Thoracic aorta (tissue), 2 donors: Measurements from ENCODE around the gene WSCD1. TPM values are rescaled to one million over a fixed set of nuclear protein-coding genes. Genes with fewer than 3 reads are reported as not detected.

Source experiments
- ATAC-seq: fragments of 150-250 bp; one replicate; pipeline ENCODE4 v1.8.0; 2017; ENCODE audit warnings: low read depth; ENCODE audit not compliant: insufficient number of reproducible peaks, low FRiP score
- DNase-seq: peaks from one replicate; pipeline ENCODE4 v3.0.0-alpha.2; 2020; ENCODE audit warnings: low spot score
- H3K27ac ChIP-seq, 2 donors: fragments of 200-600 bp; sonication (generic); 1 replicate in 1 of 2; 2 replicates in 1 of 2; pipeline ENCODE4 v1.5.1; 2016; ENCODE audit warnings: mild to moderate bottlenecking in 2 of 2, moderate library complexity in 2 of 2
- H3K27me3 ChIP-seq: fragments of 200-600 bp; sonication (generic); replicated peaks from 2 replicates; pipeline ENCODE4 v1.6.0; 2016; ENCODE audit warnings: mild to moderate bottlenecking; ENCODE audit not compliant: insufficient read depth
- H3K36me3 ChIP-seq: fragments of 200-600 bp; sonication (generic); one replicate; pipeline ENCODE4 v1.5.1; 2016
- H3K4me1 ChIP-seq, 2 donors: fragments of 200-600 bp; sonication (generic); 1 replicate in 1 of 2; 2 replicates in 1 of 2; pipeline versions ENCODE4 v1.5.1 to v1.6.0; 2016; ENCODE audit warnings: low read depth in 2 of 2, mild to moderate bottlenecking in 1 of 2; ENCODE audit not compliant: control insufficient read depth in 1 of 2
- H3K4me3 ChIP-seq: fragments of 200-600 bp; sonication (generic); 2 replicates; pipeline ENCODE4 v1.5.1; 2016; ENCODE audit warnings: mild to moderate bottlenecking
- H3K9me3 ChIP-seq: fragments of 200-600 bp; sonication (generic); 2 replicates; pipeline ENCODE4 v1.5.1; 2016
- CTCF ChIP-seq: fragments of 200-600 bp; sonication (generic); IDR thresholded peaks from one replicate; pipeline ENCODE4 v1.5.1; 2019; ENCODE audit warnings: antibody characterized with exemption
- total RNA-seq, 2 donors: library from RNA; depleted of rRNA; stranded (reverse); fragments of >200 nt; gene quantifications; one replicate each; pipeline versions ENCODE4 v1.1.0 to v1.2.3, GENCODE V29; 2016

The WSCD1 gene
- total RNA-seq, 2 donors from 2014 or later = 6.0 to 29.0 TPM

DNA sequence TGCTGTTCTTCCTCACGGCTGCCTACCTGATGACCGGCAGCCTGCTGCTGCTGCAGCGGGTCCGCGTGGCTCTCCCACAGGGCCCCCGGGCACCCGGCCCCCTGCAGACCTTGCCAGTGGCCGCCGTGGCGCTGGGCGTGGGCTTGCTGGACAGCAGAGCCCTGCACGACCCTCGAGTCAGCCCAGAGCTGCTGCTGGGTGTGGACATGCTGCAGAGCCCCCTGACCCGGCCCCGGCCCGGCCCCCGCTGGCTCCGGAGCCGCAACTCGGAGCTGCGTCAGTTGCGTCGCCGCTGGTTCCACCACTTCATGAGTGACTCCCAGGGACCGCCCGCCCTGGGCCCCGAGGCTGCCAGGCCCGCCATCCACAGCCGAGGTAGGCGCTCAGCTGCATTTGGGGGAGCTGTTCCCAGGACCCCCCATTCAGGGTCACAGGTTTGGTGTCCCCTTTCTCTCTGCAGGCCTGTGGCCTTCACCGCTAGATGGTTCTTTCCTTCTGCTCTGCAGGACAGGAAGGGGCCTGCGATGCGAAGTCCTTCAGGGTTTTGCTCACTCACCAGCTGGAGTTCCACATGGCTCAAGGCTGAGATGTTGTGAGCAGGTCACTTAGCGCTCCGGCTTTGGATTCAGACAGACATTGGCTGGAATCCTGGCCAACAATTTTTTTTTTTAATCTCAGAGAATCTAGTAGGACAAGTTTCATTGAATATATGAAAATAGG, 10.7 kb downstream of the WSCD1 start:
- no peaks in the 10 kb centered on the region for H3K36me3 ChIP-seq
- no peak overlapping the region for H3K27ac ChIP-seq
- DNase-seq (no peak), ATAC-seq (no peak)
- no peaks in the 10 kb centered on the region for H3K27me3 ChIP-seq
- no peaks in the 10 kb centered on the region for H3K9me3 ChIP-seq
- H3K4me3 ChIP-seq = no peak overlapping the region
- no peaks in the 10 kb centered on the region for H3K4me1 ChIP-seq
- no peak for TF ChIP-seq CTCF

DNA sequence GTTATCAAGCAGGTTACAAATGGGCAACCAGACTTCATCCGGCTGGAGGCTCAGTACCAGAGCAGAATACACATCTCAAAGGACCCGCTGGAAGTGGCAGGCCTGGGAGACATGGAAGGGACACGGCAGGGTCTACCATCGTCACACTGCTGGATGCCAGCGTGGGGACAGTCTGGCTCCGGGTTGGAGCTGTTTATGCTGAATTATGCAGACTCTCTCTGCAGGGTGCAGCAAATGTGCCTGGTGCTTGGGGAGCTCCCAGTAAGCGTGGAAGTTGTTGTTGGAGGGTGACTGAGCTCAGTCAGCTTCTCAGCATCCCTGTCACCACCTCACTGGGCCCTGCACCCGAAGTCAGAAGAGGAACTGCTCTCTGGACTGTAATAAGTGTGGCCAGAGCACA, 12.2 kb downstream of the WSCD1 start:
- H3K4me1 ChIP-seq = no peaks in the 10 kb centered on the region
- H3K9me3 ChIP-seq = no peaks in the 10 kb centered on the region
- H3K36me3 ChIP-seq = no peaks in the 10 kb centered on the region
- no peak overlapping the region for H3K27ac ChIP-seq
- no peak for ATAC-seq
- H3K27me3 ChIP-seq = no peaks in the 10 kb centered on the region
- DNase-seq = no peak
- TF ChIP-seq CTCF = no peak
- no peak overlapping the region for H3K4me3 ChIP-seq

- Histone ChIP-seq H3K9me3 (no peaks in the 10 kb centered on the region), H3K4me1 (no peaks in the 10 kb centered on the region), H3K36me3 (no peaks in the 10 kb centered on the region), H3K27me3 (no peaks in the 10 kb centered on the region), H3K27ac (no peak overlapping the region), H3K4me3 (no peak overlapping the region)
- no peak for ATAC-seq
- no peak for DNase-seq
- no peak for TF ChIP-seq CTCF
Measured at GRCh38 chr17:6084311-6085161, 14.4 kb downstream of the WSCD1 start.

DNA sequence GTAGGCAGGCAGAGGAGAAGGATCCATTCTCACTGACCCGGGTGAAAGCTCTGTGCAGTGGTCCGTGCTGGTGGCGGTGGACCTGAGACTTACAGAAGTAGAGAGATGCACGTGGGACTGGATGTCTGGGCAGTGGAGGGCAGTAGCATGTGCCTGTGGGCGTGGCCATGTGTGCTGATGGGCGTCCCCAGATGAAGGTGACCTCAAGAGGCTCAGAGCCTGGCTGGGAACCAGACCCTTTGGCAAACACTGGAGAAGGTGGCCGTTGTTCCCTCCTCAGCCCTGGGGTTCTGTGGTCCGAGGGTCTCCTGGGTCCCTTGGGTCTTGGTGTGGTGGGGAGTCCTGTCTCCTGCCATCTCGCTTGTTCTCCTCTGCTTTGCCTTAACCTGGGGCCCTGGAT, 15.6 kb downstream of the WSCD1 start:
- no peak for ATAC-seq
- no peak for TF ChIP-seq CTCF
- Histone ChIP-seq H3K4me3 (no peak overlapping the region), H3K4me1 (no peaks in the 10 kb centered on the region), H3K27ac (no peak overlapping the region), H3K36me3 (no peaks in the 10 kb centered on the region), H3K27me3 (no peaks in the 10 kb centered on the region), H3K9me3 (no peaks in the 10 kb centered on the region)
- no peak for DNase-seq

DNA sequence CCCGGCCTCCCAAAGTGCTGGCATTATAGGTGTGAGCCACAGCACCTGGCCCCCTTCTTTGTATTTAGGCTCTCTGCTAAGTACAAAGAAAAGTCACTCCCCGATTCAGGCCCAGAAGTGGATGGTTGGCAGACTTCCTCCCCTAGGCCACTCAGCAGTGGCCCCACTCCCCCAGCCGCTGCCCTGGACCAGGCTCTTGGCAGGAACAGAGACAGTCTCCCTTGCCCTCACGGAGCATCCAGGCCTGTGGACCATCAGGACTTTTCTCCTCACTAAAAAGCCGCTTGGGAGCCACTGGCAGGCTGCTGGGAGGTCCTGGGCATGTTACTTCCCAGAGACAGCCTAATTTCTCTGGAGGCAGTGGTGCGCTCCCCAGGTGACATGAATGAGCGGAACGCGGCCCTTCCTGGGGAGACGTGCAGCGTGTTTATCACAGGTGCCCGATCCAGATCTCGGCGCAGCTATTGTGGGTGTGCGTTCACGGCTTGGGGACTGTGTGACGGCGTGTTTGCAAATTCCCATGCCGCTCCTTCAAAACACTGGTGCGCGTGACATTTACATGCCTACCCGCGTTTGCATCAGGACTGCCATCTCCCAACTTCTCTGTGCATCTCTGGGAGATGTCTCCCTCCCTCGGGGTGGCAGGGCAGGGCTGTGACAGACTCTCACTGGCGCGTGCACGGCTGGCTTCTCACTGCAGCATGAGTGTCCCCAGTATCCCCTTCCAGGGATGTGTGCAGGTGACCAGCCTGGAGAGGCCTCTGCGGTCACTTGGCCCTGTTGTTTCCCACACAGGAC, 16.6 kb downstream of the WSCD1 start:
- Histone ChIP-seq H3K4me1 (no peaks in the 10 kb centered on the region), H3K9me3 (no peaks in the 10 kb centered on the region), H3K27me3 (no peaks in the 10 kb centered on the region), H3K4me3 (no peak overlapping the region), H3K27ac (no peak overlapping the region), H3K36me3 (no peaks in the 10 kb centered on the region)
- no peak for TF ChIP-seq CTCF
- ATAC-seq = no peak
- no peak for DNase-seq
